B cell (primary cell): Measurements from ENCODE around the gene SLC16A10. TPM values are rescaled to one million over a fixed set of nuclear protein-coding genes. Genes with fewer than 3 reads are reported as not detected.

ENCODE experiments used
- ATAC-seq: fragments of 200-7000 bp; cut with Tn5 transposase; one replicate; pipeline ENCODE4 v1.10.0; 2021; ENCODE audit warnings: low read depth, mild to moderate bottlenecking, moderate number of reproducible peaks, moderate library complexity
- CTCF ChIA-PET: fragments of 350-600 bp; sonication (Branson Sonifier 250); formaldehyde crosslinking; loops from one replicate; lab custom pipeline; 2021; ENCODE audit warnings: antibody characterized with exemption, inconsistent platforms; lab: Charles Lee
- POLR2A ChIA-PET: fragments of 350-600 bp; sonication (Branson Sonifier 250); formaldehyde crosslinking; loops from one replicate; lab custom pipeline; 2021; ENCODE audit warnings: antibody characterized with exemption; lab: Charles Lee
- DNase-seq: peaks from one replicate; pipeline ENCODE4 v3.0.0; 2013
- H2AFZ ChIP-seq: 2 replicates; pipeline ENCODE4 v1.6.1; 2012; ENCODE audit warnings: mild to moderate bottlenecking, low read depth, low read length; ENCODE audit not compliant: insufficient read depth, poor library complexity, severe bottlenecking
- H3K27ac ChIP-seq, 2 donors: 1 replicate in 1 of 2; 2 replicates in 1 of 2; pipeline ENCODE4 v1.5.1; 2012 to 2013; ENCODE audit warnings: low read length in 2 of 2, mild to moderate bottlenecking in 2 of 2, moderate library complexity in 1 of 2
- H3K27me3 ChIP-seq, 4 experiments: fragments of 200-600 bp in 1 of 4; sonication (generic) in 1 of 4; replicated peaks in 1 of 4; 1 replicate in 2 of 4; 2 replicates in 2 of 4; pipeline versions ENCODE4 v1.6.1 to v1.7.0; 2013 to 2016; ENCODE audit warnings: low read length in 3 of 4, mild to moderate bottlenecking in 2 of 4, mixed read lengths in 1 of 4, moderate library complexity in 1 of 4; ENCODE audit not compliant: insufficient read depth in 4 of 4, control insufficient read depth in 3 of 4; ENCODE audit errors: control extremely low read depth in 1 of 4
- H3K36me3 ChIP-seq, 2 experiments: replicated peaks in 1 of 2; 1 replicate in 1 of 2; 2 replicates in 1 of 2; pipeline versions ENCODE4 v1.6.1 to v1.7.1; 2013; ENCODE audit warnings: low read length in 1 of 2; ENCODE audit not compliant: insufficient read depth in 2 of 2, control insufficient read depth in 1 of 2; ENCODE audit errors: control extremely low read depth in 1 of 2, extremely low read depth in 1 of 2
- H3K4me1 ChIP-seq, 2 donors: fragments of 200-600 bp in 1 of 2; sonication (generic) in 1 of 2; 1 replicate in 1 of 2; 2 replicates in 1 of 2; pipeline versions ENCODE4 v1.5.1 to v1.6.1; 2013 to 2017; ENCODE audit warnings: low read length in 2 of 2; ENCODE audit not compliant: control insufficient read depth in 2 of 2, insufficient read depth in 2 of 2
- H3K4me2 ChIP-seq: replicated peaks from 2 replicates; pipeline ENCODE3; 2012; ENCODE audit warnings: mild to moderate bottlenecking, low read depth, low read length; ENCODE audit not compliant: poor library complexity, severe bottlenecking
- H3K4me3 ChIP-seq, 5 experiments: fragments of 200-600 bp in 1 of 5; sonication (generic) in 1 of 5; 1 replicate in 3 of 5; 2 replicates in 2 of 5; pipeline versions ENCODE4 v1.5.1 to v1.7.0; 2011 to 2016; ENCODE audit warnings: low read length in 4 of 5, mild to moderate bottlenecking in 4 of 5, low read depth in 2 of 5, control low read depth in 1 of 5, moderate library complexity in 1 of 5; ENCODE audit not compliant: insufficient read depth in 1 of 5; ENCODE audit errors: control extremely low read depth in 1 of 5, extremely low read depth in 1 of 5
- H3K79me2 ChIP-seq: fragments of 200-600 bp; sonication (generic); one replicate; pipeline ENCODE4 v1.6.0; 2016; ENCODE audit warnings: low read length; ENCODE audit not compliant: control insufficient read depth, insufficient read depth
- H3K9ac ChIP-seq: fragments of 200-600 bp; sonication (generic); 2 replicates; pipeline ENCODE4 v1.6.1; 2017; ENCODE audit warnings: mild to moderate bottlenecking, low read length, moderate library complexity
- H3K9me3 ChIP-seq, 3 donors: one replicate each; pipeline versions ENCODE4 v1.6.1 to v1.7.1; 2013; ENCODE audit warnings: low read length in 2 of 3; ENCODE audit not compliant: control insufficient read depth in 2 of 3, insufficient read depth in 1 of 3; ENCODE audit errors: control extremely low read depth in 1 of 3
- H4K20me1 ChIP-seq: 2 replicates; pipeline ENCODE4 v1.6.0; 2012; ENCODE audit warnings: mild to moderate bottlenecking, low read length; ENCODE audit not compliant: insufficient read depth, control insufficient read depth, poor library complexity, severe bottlenecking
- H3K27ac Mint-ChIP-seq: one replicate; pipeline ENCODE4 v1.8.0; 2021; ENCODE audit warnings: mixed read lengths
- H3K27me3 Mint-ChIP-seq: one replicate; pipeline ENCODE4 v1.8.0; 2021; ENCODE audit warnings: mixed read lengths
- H3K4me1 Mint-ChIP-seq: one replicate; pipeline ENCODE4 v1.8.0; 2021; ENCODE audit warnings: mixed read lengths
- H3K4me3 Mint-ChIP-seq: one replicate; pipeline ENCODE4 v1.8.0; 2021; ENCODE audit warnings: mixed read lengths
- H3K9me3 Mint-ChIP-seq: one replicate; pipeline ENCODE4 v1.8.0; 2022; ENCODE audit warnings: mixed read lengths; ENCODE audit not compliant: insufficient read depth
- CTCF ChIP-seq: fragments of 200-600 bp; IDR thresholded peaks from one replicate; pipeline ENCODE4 v1.8.0; 2022; ENCODE audit warnings: antibody characterized with exemption, mild to moderate bottlenecking
- EZH2 ChIP-seq: IDR thresholded peaks from 2 replicates; pipeline ENCODE4 v1.6.1; 2012; ENCODE audit warnings: borderline replicate concordance, low read depth, mild to moderate bottlenecking, moderate library complexity, low read length; ENCODE audit not compliant: insufficient read depth, poor library complexity, severe bottlenecking
- WGBS: methylation state at CpG from one replicate; pipeline ENCODE4 v1.1.5; 2013; ENCODE audit warnings: missing lambda C conversion rate; ENCODE audit not compliant: insufficient coverage; 5-methylcytosine and 5-hydroxymethylcytosine counted together
- intact Hi-C: fragments of 100-400 bp; cut with micrococcal nuclease; formaldehyde crosslinking; loops from one replicate; pipeline ENCODE4 v1.10.0; 2022
- polyA plus RNA-seq: library from polyadenylated mRNA; depleted of rRNA; stranded (reverse); fragments of >200 nt; gene quantifications from 2 replicates; pipeline ENCODE4 v1.2.3, GENCODE V29; 2012
- total RNA-seq, 2 donors: library from RNA; stranded (reverse); fragments of 120-200 nt in 1 of 2; gene quantifications; 1 replicate in 1 of 2; 2 replicates in 1 of 2; pipeline versions ENCODE4 v1.2.3 to v1.2.4, GENCODE V29; 2013 to 2022

The SLC16A10 gene
- total and polyA plus RNA-seq, 2 donors (not counting 1 experiment from before 2014, with no cell fraction given) = 0.06 to 0.71 TPM

GRCh38 chr6:111122458-111123286, 35.4 kb downstream of the SLC16A10 start:
- DNase-seq (no peak), ATAC-seq (no peak)
- Histone ChIP-seq H3K27ac (no peak overlapping the region), H3K79me2 (no peaks in the 10 kb centered on the region), H3K4me3 (no peak overlapping the region), H3K4me2 (no peak overlapping the region), H3K36me3 (no peaks in the 10 kb centered on the region), H3K4me1 (no peaks in the 10 kb centered on the region), H4K20me1 (no peaks in the 10 kb centered on the region), H3K9me3 (peaks cover 0 to 3% (median 0%) of the 10 kb centered on the region in 3 donors), H3K9ac (no peak overlapping the region), H3K27me3 (no peaks in the 10 kb centered on the region), H2AFZ (peak overlapping the region; percentile 54)
- Mint-ChIP-seq H3K9me3 (no peaks in the 10 kb centered on the region), H3K4me1 (peaks cover 3% of the 10 kb centered on the region), H3K4me3 (no peak overlapping the region), H3K27ac (no peak overlapping the region), H3K27me3 (peaks cover 7% of the 10 kb centered on the region)
- ChIA-PET POLR2A (no interaction called here), CTCF (no interaction called here)
- 38% methylated on average over 6 of the region's 7 CpGs for WGBS
- TF ChIP-seq CTCF = no peak
- no peak for TF ChIP-seq EZH2
- intact Hi-C loops = no loop called here

DNA sequence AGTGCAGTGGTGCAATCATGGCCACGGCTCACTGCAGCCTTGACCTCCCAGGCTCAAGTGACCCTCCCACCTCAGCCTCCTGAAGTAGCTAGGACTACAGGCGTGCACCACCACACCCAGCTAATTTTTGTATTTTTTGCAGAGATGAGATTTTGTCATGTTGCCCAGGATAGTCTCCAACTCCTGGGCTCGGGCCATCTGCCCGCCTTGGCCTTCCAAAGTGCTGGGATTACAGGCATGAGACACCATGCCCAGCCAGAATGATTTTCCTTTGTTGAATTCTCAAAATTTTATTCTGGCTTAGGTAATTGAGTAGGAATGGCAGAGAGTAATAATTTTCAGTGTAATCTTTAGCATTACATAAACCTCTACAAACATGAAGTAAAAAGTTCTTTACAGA, 37.1 kb downstream of the SLC16A10 start:
- no peak overlapping the region for H3K4me3 Mint-ChIP-seq
- H3K27me3 Mint-ChIP-seq = peaks cover 7% of the 10 kb centered on the region

More for the DNA sequence above, 37.1 kb downstream of the SLC16A10 start:
- H3K36me3 ChIP-seq = no peaks in the 10 kb centered on the region
- H3K4me1 Mint-ChIP-seq = peaks cover 3% of the 10 kb centered on the region
- TF ChIP-seq EZH2 = no peak
- no peak for TF ChIP-seq CTCF
- no peak overlapping the region for H3K27ac Mint-ChIP-seq
- peaks cover 0 to 3% (median 0%) of the 10 kb centered on the region in 3 donors for H3K9me3 ChIP-seq
- H3K27me3 ChIP-seq = no peaks in the 10 kb centered on the region
- H2AFZ ChIP-seq = no peak overlapping the region
- H3K4me2 ChIP-seq = no peak overlapping the region
- H3K9me3 Mint-ChIP-seq = no peaks in the 10 kb centered on the region
- CTCF ChIA-PET = no interaction called here
- 100% methylated on average over 2 of the region's 4 CpGs for WGBS
- no peaks in the 10 kb centered on the region for H4K20me1 ChIP-seq
- no peak overlapping the region for H3K4me3 ChIP-seq
- H3K27ac ChIP-seq = no peak overlapping the region
- DNase-seq = no peak
- H3K4me1 ChIP-seq = no peaks in the 10 kb centered on the region
- no peak overlapping the region for H3K9ac ChIP-seq
- H3K79me2 ChIP-seq = no peaks in the 10 kb centered on the region
- POLR2A ChIA-PET = no interaction called here
- no peak for ATAC-seq
- intact Hi-C loops = no loop called here
